ENCODE results near the gene PKNOX2. TPM values are rescaled to one million over a fixed set of nuclear protein-coding genes. Genes with fewer than 3 reads are reported as not detected.

PKNOX2 gene
- total and polyA plus RNA-seq, 4 donors = 0.14 to 0.29 (median 0.24) TPM

- no peaks in the 10 kb centered on the region for H3K36me3 ChIP-seq (ENCODE audit: control insufficient read depth in 4 of 4, insufficient read depth in 3 of 4, low read depth in 1 of 4, low read length in 3 of 4)
- H3K9me3 ChIP-seq (ENCODE audit: control insufficient read depth in 4 of 4, low read length in 3 of 4) = no peaks in the 10 kb centered on the region
- no peak overlapping the region for H3K27ac ChIP-seq (ENCODE audit: low read depth in 1 of 2, low read length in 2 of 2)
- H3K4me3 ChIP-seq (ENCODE audit: low read depth in 1 of 3, low read length in 3 of 3) = no peak overlapping the region
- no peaks in the 10 kb centered on the region for H3K4me1 ChIP-seq (ENCODE audit: control insufficient read depth in 4 of 4, insufficient read depth in 4 of 4, low read length in 3 of 4)
- no peak for TF ChIP-seq HNF4G (IDR thresholded peaks at IDR 0.05)
- no peak overlapping the region for H3K9ac ChIP-seq (ENCODE audit: low read depth in 1 of 2, low read length in 2 of 2)
- H3K27me3 ChIP-seq (ENCODE audit: control insufficient read depth in 4 of 4, insufficient read depth in 4 of 4, low read length in 3 of 4) = no peaks in the 10 kb centered on the region
- WGBS = 68% methylated on average over 3 of the region's 3 CpGs
- DNase-seq (ENCODE audit: low spot score) = no peak
Measured at GRCh38 chr11:125210066-125210465, 45.5 kb downstream of the PKNOX2 start.

GRCh38 chr11:125211191-125211947, 46.8 kb downstream of the PKNOX2 start:
- Histone ChIP-seq H3K27ac (ENCODE audit: low read depth in 1 of 2, low read length in 2 of 2) (no peak overlapping the region), H3K27me3 (ENCODE audit: control insufficient read depth in 4 of 4, insufficient read depth in 4 of 4, low read length in 3 of 4) (no peaks in the 10 kb centered on the region), H3K4me1 (ENCODE audit: control insufficient read depth in 4 of 4, insufficient read depth in 4 of 4, low read length in 3 of 4) (no peaks in the 10 kb centered on the region), H3K9ac (ENCODE audit: low read depth in 1 of 2, low read length in 2 of 2) (no peak overlapping the region), H3K4me3 (ENCODE audit: low read depth in 1 of 3, low read length in 3 of 3) (no peak overlapping the region), H3K36me3 (ENCODE audit: control insufficient read depth in 4 of 4, insufficient read depth in 3 of 4, low read depth in 1 of 4, low read length in 3 of 4) (no peaks in the 10 kb centered on the region), H3K9me3 (ENCODE audit: control insufficient read depth in 4 of 4, low read length in 3 of 4) (no peaks in the 10 kb centered on the region)
- 70% methylated on average over 5 of the region's 5 CpGs for WGBS
- no peak for TF ChIP-seq YY1 (IDR thresholded peaks at IDR 0.05)
- TF ChIP-seq GABPA (IDR thresholded peaks at IDR 0.05 in 1 of 2, conservative IDR thresholded peaks at IDR 0.05 in 1 of 2) = no peak
- no peak for TF ChIP-seq NR2F2 (IDR thresholded peaks at IDR 0.05)
- no peak for TF ChIP-seq REST (IDR thresholded peaks at IDR 0.05)
- no peak for TF ChIP-seq MAX (IDR thresholded peaks at IDR 0.05)
- no peak for DNase-seq (ENCODE audit: low spot score)

- Histone ChIP-seq H3K27me3 (ENCODE audit: control insufficient read depth in 4 of 4, insufficient read depth in 4 of 4, low read length in 3 of 4) (no peaks in the 10 kb centered on the region), H3K36me3 (ENCODE audit: control insufficient read depth in 4 of 4, insufficient read depth in 3 of 4, low read depth in 1 of 4, low read length in 3 of 4) (no peaks in the 10 kb centered on the region), H3K27ac (ENCODE audit: low read depth in 1 of 2, low read length in 2 of 2) (no peak overlapping the region), H3K4me3 (ENCODE audit: low read depth in 1 of 3, low read length in 3 of 3) (no peak overlapping the region), H3K9me3 (ENCODE audit: control insufficient read depth in 4 of 4, low read length in 3 of 4) (no peaks in the 10 kb centered on the region), H3K9ac (ENCODE audit: low read depth in 1 of 2, low read length in 2 of 2) (no peak overlapping the region), H3K4me1 (ENCODE audit: control insufficient read depth in 4 of 4, insufficient read depth in 4 of 4, low read length in 3 of 4) (no peaks in the 10 kb centered on the region)
- WGBS = 81% methylated on average over 4 of the region's 4 CpGs
- no peak for DNase-seq (ENCODE audit: low spot score)
- no peak for TF ChIP-seq GABPA (IDR thresholded peaks at IDR 0.05 in 1 of 2, conservative IDR thresholded peaks at IDR 0.05 in 1 of 2)
- no peak for TF ChIP-seq HNF4G (IDR thresholded peaks at IDR 0.05)
- TF ChIP-seq RAD21 (IDR thresholded peaks at IDR 0.05) = no peak
- no peak for TF ChIP-seq SP1 (IDR thresholded peaks at IDR 0.05)
- TF ChIP-seq JUND (IDR thresholded peaks at IDR 0.05) = no peak
- TF ChIP-seq MAX (IDR thresholded peaks at IDR 0.05) = no peak
- TF ChIP-seq TAF1 (conservative IDR thresholded peaks at IDR 0.05) = no peak
- no peak for TF ChIP-seq EGR1 (IDR thresholded peaks at IDR 0.05; ENCODE audit: low read depth in 2 of 2)
- no peak for TF ChIP-seq NR2F2 (IDR thresholded peaks at IDR 0.05)
- TF ChIP-seq ZBTB33 (IDR thresholded peaks at IDR 0.05) = no peak
- TF ChIP-seq FOXA1 (IDR thresholded peaks at IDR 0.05) = no peak
Measured at GRCh38 chr11:125211948-125212340, 47.4 kb downstream of the PKNOX2 start.
